Stomach (tissue), 4 donors: ENCODE results near the gene SLIT1.

Experiments
- CTCF ChIP-seq, 7 experiments: fragments of 450-650 bp in 4 of 7; fragments of 200-600 bp in 3 of 7; sonication (generic) in 3 of 7; IDR thresholded peaks; one replicate each; pipeline ENCODE4 v1.5.1; 2016 to 2019; ENCODE audit warnings: antibody characterized with exemption in 7 of 7, control low read depth in 2 of 7, mild to moderate bottlenecking in 1 of 7
- EP300 ChIP-seq: sonication (generic); formaldehyde crosslinking; IDR thresholded peaks from one replicate; pipeline ENCODE4 v1.6.1; 2017; ENCODE audit warnings: antibody characterized with exemption
- POLR2A ChIP-seq, 4 donors: fragments of 450-650 bp; IDR thresholded peaks; one replicate each; pipeline ENCODE4 v1.6.1; 2016; ENCODE audit warnings: antibody characterized with exemption in 4 of 4, control low read depth in 2 of 4, mild to moderate bottlenecking in 1 of 4, moderate library complexity in 1 of 4
- POLR2AphosphoS5 ChIP-seq, 3 donors: sonication (generic); formaldehyde crosslinking; IDR thresholded peaks; one replicate each; pipeline ENCODE4 v1.6.1; 2016; ENCODE audit warnings: antibody characterized with exemption in 3 of 3

DNA sequence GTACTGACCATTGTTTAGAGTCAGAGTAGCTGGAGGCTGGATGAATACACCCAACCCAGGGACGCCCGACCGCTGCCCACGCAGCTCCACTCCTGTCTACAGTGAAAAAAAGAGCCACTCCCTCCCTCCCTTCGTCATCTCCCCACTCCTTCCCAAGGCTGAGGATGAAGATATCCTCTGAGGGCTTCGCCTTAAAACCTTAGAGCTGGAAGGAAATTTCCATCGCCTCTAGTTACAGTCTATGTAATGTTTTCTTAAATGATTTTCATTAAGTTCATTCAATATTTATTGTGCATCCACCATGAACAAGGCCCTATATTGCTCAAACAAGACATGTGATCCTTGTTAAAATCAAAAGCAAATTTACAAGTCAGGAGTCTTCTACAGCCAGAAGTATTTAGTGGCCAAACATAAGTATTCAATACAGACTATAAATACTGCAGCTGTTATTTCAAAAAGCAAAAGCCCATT lies 11.3 kb upstream of the SLIT1 start:
- no peak for TF ChIP-seq CTCF (IDR thresholded peaks at IDR 0.05)
- no peak for TF ChIP-seq POLR2A (IDR thresholded peaks at IDR 0.05)
- no peak for TF ChIP-seq POLR2AphosphoS5 (IDR thresholded peaks at IDR 0.05)
- TF ChIP-seq EP300: no peak
